IPS-20b (cell line): ENCODE measurements around the gene PNMA6E.
"Not testable (repeated sequence)": the region's sequence is repeated elsewhere in the genome, so short reads cannot be mapped to it uniquely, and the experiment has no call there.

Source experiments
- H3K27ac ChIP-seq: one replicate; pipeline ENCODE4 v1.5.1; 2013; ENCODE audit warnings: low read length
- H3K27me3 ChIP-seq: 2 replicates; pipeline ENCODE4 v1.6.1; 2013; ENCODE audit warnings: mild to moderate bottlenecking, low read length, inconsistent platforms; ENCODE audit not compliant: insufficient read depth
- H3K36me3 ChIP-seq: 2 replicates; pipeline ENCODE4 v1.6.1; 2013; ENCODE audit warnings: low read depth, mild to moderate bottlenecking, inconsistent platforms, low read length, moderate library complexity; ENCODE audit not compliant: insufficient read depth
- H3K4me1 ChIP-seq: 2 replicates; pipeline ENCODE4 v1.6.1; 2013; ENCODE audit warnings: mild to moderate bottlenecking, control low read depth, inconsistent platforms, low read length, moderate library complexity; ENCODE audit not compliant: insufficient read depth
- H3K4me3 ChIP-seq: 2 replicates; pipeline ENCODE4 v1.5.1; 2013; ENCODE audit warnings: mild to moderate bottlenecking, low read length, inconsistent platforms
- H3K9ac ChIP-seq: 2 replicates; pipeline ENCODE4 v1.6.1; 2013; ENCODE audit warnings: low read depth, mild to moderate bottlenecking, inconsistent platforms, low read length, moderate library complexity
- H3K9me3 ChIP-seq: 2 replicates; pipeline ENCODE4 v1.6.1; 2013; ENCODE audit warnings: mild to moderate bottlenecking, low read depth, low read length, inconsistent platforms; ENCODE audit not compliant: insufficient read depth

PNMA6E gene

GRCh38 chrX:153404333-153404732 is 3.2 kb upstream of the PNMA6E start:
- H3K4me3 ChIP-seq, H3K9ac ChIP-seq, H3K4me1 ChIP-seq, H3K27ac ChIP-seq, H3K27me3 ChIP-seq, H3K9me3 ChIP-seq, H3K36me3 ChIP-seq: not testable (repeated sequence)

DNA sequence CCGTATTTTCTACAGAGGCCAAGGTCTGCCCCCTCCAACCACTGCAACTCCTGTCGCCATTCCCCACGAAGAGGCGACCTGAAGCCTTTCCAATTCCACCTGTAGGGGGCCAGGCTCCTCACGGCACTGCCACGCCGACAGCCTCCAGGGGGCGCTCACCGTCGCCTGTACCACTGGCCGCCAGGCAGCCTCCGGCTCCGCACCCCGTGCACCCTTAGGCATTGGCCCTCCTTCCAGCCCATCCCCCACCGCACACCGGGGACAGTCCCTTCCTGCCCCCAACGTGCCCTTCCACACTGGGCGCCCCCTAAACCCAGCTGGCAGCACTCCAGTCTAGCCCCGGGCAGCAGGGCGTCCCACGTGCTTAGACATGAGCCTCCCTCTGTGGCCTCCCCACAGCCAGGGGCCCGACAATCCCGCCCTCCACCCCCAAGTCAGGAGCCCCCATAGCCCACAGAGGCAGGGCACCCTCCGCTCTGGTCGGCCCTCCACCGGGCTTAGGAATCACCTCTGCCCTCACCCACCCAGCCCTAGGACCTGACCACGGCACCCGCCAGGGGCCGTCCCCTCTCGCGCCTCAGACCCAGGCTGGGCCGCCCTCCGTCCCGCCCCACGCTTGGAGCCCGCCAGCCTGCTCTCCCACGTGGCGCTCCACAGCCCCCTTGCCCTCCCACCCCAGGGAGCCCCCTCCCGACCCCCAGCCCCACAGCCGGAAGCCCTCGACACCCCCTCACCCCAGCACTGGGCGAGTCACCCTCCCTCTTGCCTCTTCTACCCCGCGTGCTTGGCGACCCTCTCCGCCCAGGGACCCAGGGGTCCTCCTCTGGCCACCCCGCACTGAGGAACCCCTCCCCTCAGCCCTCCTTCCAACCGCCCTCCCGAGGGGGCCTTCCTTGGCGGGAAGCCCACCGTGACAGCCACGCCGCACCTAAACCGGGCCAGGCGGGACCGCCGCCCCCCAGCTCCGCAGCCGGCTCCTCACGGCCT is 711 bp downstream of the PNMA6E start:
- Histone ChIP-seq H3K36me3 (no peaks in the 10 kb centered on the region), H3K9me3 (no peaks in the 10 kb centered on the region), H3K4me1 (no peaks in the 10 kb centered on the region), H3K9ac (no peak overlapping the region), H3K4me3 (no peak overlapping the region), H3K27me3 (no peaks in the 10 kb centered on the region), H3K27ac (no peak overlapping the region)

- Histone ChIP-seq H3K27me3 (no peaks in the 10 kb centered on the region), H3K36me3 (no peaks in the 10 kb centered on the region), H3K4me3 (no peak overlapping the region), H3K9me3 (no peaks in the 10 kb centered on the region), H3K4me1 (no peaks in the 10 kb centered on the region), H3K27ac (no peak overlapping the region), H3K9ac (no peak overlapping the region)
Measured at GRCh38 chrX:153398275-153398960, 2.7 kb downstream of the PNMA6E start.

DNA sequence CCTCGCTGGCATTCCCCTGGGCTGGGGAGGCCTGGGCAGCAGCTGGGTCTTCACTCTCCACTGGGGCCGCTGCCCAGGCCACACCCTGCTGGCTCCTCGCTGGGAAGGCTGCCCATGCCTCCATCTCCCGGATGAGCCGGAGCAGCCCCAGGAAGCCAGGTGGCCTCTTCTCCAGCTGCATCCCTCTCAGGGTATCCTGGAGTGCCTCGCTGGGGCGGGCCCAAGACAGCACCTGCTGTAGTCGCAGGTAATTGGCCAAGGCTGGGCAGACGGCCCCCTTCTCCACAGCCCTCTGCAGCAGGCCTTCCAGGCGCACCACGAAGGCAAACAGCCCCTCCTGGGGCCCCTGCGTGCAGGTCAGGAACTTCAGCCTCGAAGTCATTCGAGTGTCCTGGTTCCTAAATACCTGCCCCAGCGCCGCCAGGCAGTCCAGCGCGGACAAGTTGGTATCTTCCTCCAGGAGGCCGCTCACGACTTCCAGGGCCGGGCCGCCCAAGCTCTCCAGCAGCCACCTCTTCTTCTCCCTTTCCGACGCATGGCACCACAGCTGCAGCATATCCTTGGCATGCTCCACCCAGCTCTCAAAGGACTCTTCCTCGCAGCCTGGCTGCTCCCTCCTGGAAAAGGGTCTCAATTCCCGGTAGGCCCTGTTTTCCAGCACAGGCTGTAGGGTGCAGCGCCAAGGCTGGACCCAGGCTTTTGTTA is 3.7 kb downstream of the PNMA6E start:
- Histone ChIP-seq H3K36me3 (no peaks in the 10 kb centered on the region), H3K4me3 (no peak overlapping the region), H3K9ac (no peak overlapping the region), H3K27me3 (no peaks in the 10 kb centered on the region), H3K9me3 (no peaks in the 10 kb centered on the region), H3K27ac (no peak overlapping the region), H3K4me1 (no peaks in the 10 kb centered on the region)

GRCh38 chrX:153396320-153397195 is 4.6 kb downstream of the PNMA6E start:
- H3K27ac ChIP-seq = no peak overlapping the region
- H3K27me3 ChIP-seq = no peaks in the 10 kb centered on the region
- H3K36me3 ChIP-seq = no peaks in the 10 kb centered on the region
- H3K4me1 ChIP-seq = no peaks in the 10 kb centered on the region
- no peak overlapping the region for H3K4me3 ChIP-seq
- H3K9me3 ChIP-seq = no peaks in the 10 kb centered on the region
- H3K9ac ChIP-seq = no peak overlapping the region

DNA sequence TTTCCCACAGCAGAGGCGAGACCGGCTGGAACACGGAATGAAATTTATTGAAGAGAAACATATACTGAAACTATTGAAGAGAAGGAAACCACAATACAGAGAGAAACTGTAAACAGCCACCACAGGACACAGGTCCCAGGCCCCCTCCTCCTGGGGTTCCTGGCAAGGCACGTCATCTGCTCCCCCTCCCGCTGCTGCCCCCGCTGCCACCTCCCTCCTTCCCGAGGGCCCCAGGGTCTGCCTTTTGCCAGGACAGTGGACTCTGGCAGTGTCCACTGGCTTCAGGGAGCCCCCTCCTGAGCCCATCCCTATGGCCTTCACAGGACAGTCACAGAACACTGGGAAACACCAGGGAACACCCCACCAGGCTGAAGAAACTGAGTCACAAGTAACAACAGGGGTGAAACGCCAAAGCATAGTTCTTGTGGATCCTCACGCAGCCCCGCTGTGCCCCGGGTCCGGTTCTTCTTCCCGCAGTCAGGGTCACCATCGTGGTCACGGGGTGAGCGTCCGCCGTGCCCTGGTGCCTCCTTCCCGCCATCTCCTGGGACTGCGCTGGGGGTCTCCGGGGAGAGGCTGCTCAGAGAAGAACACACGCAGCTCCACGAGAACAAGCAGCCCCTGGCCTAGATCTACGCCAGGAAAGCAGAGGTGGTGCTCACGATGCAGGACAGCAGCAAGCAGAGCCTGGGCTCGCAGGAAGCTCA is 5.4 kb downstream of the PNMA6E start:
- Histone ChIP-seq H3K4me3 (no peak overlapping the region), H3K9ac (no peak overlapping the region), H3K4me1 (no peaks in the 10 kb centered on the region), H3K27me3 (no peaks in the 10 kb centered on the region), H3K9me3 (no peaks in the 10 kb centered on the region), H3K36me3 (no peaks in the 10 kb centered on the region), H3K27ac (no peak overlapping the region)

GRCh38 chrX:153394612-153395011 is 6.5 kb downstream of the PNMA6E start:
- no peaks in the 10 kb centered on the region for H3K9me3 ChIP-seq
- H3K4me3 ChIP-seq = no peak overlapping the region
- H3K36me3 ChIP-seq = no peaks in the 10 kb centered on the region
- no peak overlapping the region for H3K9ac ChIP-seq
- H3K27ac ChIP-seq = no peak overlapping the region
- no peaks in the 10 kb centered on the region for H3K4me1 ChIP-seq
- no peaks in the 10 kb centered on the region for H3K27me3 ChIP-seq

DNA sequence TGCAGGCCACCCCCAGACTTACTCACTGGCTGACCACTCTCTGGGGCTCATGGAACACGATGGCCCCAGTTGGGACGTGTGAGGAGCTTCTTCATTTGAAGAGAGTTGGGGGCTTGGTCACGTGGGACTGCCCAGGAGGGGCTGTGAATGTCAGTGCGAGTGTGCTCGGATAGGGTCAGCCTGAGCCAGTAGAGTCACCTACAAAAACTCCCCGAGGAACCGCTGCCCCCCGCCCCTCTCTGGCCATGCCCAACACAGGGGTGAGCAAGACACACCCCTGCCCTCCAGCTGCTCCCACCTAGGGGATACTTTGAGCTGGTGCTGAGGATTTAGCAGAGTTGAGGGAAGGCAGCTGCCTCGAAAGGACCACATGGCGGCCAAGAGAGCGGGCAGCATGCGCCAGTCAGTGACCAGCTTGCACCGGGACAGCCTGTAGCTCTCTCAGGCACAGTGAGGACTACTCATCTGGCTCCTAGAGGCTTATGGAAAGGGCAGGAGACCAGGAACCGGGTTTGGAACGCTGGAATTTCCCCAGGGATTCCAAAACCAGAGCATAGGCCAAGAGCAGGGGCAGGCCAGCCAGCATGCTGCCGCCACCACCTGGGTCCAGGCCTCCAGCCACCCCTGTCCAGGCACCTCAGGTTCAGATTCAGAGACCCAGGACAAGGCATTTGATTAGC is 8.4 kb downstream of the PNMA6E start:
- Histone ChIP-seq H3K4me3 (no peak overlapping the region), H3K9me3 (no peaks in the 10 kb centered on the region), H3K9ac (no peak overlapping the region), H3K4me1 (no peaks in the 10 kb centered on the region), H3K36me3 (no peaks in the 10 kb centered on the region), H3K27ac (no peak overlapping the region), H3K27me3 (no peaks in the 10 kb centered on the region)

- H3K36me3 ChIP-seq, H3K27ac ChIP-seq, H3K9ac ChIP-seq, H3K4me3 ChIP-seq, H3K27me3 ChIP-seq, H3K4me1 ChIP-seq, H3K9me3 ChIP-seq: not testable (repeated sequence)
Measured at GRCh38 chrX:153389460-153389768, 11.7 kb downstream of the PNMA6E start.

DNA sequence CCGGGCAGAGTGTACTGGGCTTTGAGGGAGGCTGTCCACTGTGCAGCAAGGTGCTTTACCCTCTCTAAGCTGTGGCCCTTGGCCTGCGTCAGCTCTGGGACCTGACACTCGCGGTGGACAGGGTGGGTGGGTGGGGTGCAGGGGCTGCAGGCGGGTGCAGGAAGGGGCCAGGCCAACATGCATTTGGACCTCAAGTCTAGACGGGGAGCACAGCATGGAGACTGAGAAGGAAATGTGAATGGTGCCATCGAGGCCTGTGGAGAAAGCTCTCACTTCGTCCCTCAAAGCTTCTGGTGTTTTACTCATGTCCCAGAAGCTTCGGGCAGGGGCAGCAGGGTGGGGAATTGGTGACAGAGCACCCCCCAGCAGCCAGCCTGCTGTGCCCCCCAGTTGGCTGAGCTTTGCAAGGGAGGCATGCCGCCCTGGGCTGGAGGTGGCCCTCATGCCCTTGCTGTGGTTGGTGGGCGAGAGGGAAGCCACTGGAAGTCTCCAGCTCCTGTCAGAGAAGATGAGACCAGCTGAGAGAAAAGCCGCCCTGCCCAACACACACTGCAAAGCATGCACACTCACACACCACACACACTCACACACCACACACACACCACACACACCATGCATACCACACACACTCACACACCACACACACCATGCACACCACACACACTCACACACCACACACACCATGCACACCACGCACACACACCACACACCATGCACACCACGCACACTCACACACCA is 12.3 kb downstream of the PNMA6E start:
- Histone ChIP-seq H3K9me3 (no peaks in the 10 kb centered on the region), H3K4me1 (no peaks in the 10 kb centered on the region), H3K9ac (no peak overlapping the region), H3K4me3 (no peak overlapping the region), H3K27ac (no peak overlapping the region), H3K36me3 (no peaks in the 10 kb centered on the region), H3K27me3 (no peaks in the 10 kb centered on the region)
